ENCODE data around the gene PCCB.
"Not testable (repeated sequence)": the region's sequence is repeated elsewhere in the genome, so short reads cannot be mapped to it uniquely, and the experiment has no call there.

PCCB gene

GRCh38 chr3:136330900-136331299 is 80.8 kb downstream of the PCCB start:
- DNase-seq = no peak

- no peak for DNase-seq
Observed at GRCh38 chr3:136332302-136332701, 82.2 kb downstream of the PCCB start.

- no peak for DNase-seq
Observed at GRCh38 chr3:136332776-136333175, 82.6 kb downstream of the PCCB start.

DNA sequence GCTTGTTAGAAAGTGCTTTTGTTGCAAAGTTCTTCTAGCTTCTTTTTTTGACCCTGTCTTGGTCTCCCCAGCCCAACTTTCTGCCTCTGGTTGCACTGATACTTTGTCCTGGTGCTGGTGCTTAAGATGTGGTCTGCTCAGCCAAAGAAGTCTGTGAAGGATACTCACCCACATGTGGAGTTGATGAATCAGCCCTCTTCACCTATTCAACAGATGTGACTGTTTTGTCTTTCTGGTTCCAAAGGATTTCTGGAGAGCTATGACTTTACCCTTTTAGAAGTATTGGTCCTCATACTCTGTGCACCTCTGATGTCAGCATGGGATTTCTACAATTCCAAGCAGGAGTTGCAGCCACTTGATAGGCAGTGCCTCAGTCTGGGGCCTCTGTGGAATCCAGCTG is 84.1 kb downstream of the PCCB start:
- DNase-seq = no peak

DNA sequence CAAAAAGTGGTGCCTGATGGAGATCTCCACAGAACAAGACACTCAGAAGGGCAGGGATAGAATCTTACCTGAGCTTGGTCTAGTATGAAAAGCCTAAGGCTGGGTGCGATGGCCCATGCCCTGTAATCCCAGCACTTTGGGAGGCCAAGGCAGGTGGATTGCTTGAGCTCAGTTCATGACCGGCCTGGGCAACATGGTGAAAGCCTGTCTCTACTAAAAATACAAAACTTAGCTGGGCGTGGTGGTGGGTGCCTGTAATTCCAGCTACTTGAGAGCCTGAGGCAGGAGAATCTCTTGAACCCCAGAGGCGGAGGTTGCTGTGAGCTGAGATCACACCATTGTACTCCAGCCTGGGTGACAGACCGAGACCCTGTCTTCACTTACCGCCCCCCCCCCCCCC is 84.6 kb downstream of the PCCB start:
- DNase-seq = not testable (repeated sequence)

GRCh38 chr3:136336329-136337100 is 86.4 kb downstream of the PCCB start:
- no peak for DNase-seq

DNA sequence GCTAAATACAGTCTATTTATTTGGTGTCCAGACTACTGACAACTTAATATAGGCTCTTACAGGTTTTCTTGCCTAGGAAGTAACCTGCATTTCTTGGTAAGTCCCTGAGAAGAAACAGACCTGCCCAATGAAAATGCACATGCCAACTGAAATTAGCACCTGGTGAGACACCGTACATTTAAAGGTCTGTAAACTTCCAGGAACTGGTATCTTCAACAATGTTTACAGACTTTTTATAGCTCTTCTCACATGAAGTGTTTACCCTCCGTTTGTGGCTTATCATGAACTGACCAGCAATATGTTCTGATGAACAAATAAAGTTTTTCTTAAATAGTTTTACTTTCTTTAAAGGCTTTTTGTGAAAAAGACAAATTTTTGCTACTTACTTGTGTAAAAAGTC is 93.3 kb downstream of the PCCB start:
- no peak for DNase-seq

DNA sequence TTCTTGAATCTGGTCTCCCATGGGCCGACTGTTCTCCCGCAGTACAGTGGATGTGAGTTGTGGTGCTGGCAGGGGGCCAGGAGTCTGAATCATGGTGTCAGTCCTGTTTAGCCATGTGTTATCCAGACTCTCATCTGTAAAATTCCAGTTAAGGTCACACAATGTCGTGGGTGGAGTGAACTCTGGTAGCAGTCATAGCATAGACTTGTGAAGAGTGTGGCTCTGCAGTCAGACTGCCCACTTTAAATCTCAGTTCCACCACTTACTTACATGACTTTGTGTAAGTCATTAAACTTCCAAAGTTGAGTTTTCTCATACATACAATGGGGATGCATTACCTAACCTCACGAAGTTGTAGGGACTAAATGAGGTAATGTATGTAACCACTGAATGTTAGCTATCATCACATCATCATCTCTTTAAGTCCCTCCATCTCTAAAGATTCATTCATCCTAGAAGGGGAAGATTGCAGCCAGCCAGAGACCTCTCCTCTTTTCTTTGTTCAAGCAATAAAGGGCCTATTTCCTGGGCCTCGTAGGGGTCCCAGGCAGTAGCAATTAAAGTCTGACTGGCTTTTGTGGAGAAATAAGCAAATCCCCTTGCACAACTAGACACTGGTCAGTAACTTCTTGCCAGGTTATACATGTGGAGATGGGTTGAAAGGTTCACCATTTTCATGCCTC is 93.9 kb downstream of the PCCB start:
- no peak for DNase-seq

DNA sequence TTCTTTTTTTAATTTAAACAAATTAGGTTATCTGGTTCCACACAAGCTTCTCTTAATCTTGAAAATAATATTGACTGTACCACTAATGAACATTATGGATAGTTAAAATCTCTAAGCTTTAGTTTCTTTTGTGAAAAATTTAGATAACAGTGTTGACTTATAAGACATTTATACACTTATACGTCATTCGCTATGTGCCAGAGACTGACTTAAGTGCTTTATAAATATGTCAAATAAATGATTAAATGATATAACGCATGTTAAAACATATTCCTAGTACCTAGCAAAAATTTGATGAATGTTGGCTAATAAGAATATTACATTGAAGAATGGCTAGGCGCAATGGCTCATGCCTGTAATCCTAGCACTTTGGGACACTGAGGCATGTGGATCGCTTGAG is 96.3 kb downstream of the PCCB start:
- DNase-seq = no peak

DNA sequence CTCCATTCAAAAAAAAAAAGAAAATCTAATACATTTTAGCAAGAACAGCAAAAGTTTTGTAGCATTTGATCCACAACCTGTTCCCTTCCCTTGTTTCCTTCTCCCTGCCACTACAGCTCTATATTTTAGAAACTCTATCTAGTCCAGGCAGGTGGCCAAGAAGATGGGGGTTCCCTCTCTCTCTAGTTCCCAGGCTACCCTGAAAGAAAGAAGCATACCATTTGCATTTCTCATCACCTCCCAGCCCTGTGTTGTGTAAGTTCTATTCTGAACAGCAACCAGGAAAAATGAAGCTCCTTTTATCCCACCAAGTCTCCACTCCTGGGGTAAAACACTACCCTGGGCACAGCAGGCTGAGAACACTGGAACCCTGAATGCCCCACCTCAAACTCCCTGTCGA is 100.0 kb downstream of the PCCB start:
- DNase-seq = no peak

DNA sequence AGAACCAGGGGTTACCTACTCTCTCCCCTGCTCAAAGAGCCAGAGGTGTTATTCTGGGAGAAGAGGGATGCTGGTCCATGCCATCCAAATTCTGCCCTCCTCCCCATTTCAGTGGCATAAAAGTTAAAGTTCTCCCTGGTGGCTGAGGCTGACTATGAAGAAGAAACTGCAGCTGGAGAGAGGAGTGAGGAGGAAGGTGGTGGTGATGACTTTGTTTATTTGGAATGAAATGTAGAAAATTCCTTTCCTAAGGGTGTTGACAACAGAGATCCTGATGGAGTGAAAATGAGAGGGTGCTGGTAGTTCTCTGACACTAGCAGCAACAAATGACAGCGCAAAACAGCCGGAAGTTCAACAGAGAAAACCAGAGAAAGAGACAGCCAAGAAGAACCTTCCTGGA is 100.4 kb downstream of the PCCB start:
- no peak for DNase-seq

DNA sequence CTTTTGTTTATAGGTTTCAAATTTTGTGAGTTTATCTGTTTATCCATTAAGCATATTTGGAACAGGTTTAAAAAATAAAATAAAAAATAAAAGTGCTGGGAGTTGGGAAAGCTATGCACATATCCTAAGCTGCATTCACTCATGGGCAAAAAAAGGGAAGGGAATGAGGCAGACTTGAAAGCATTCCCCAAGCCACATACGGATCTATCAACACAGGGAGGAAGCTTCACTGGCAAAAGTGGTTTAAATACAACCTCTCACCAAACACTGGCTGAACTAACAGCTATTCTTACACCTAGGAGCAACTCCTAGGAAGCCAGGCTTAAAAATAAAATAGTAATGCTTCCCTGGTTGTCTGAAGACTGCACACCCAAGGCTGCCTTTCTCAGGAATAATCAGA is 101.2 kb downstream of the PCCB start:
- no peak for DNase-seq

GRCh38 chr3:136351905-136352304 is 101.8 kb downstream of the PCCB start:
- DNase-seq = no peak

- DNase-seq = no peak
Observed at GRCh38 chr3:136353461-136353860, 103.3 kb downstream of the PCCB start.

GRCh38 chr3:136366289-136366688 is 116.1 kb downstream of the PCCB start:
- DNase-seq = no peak

DNA sequence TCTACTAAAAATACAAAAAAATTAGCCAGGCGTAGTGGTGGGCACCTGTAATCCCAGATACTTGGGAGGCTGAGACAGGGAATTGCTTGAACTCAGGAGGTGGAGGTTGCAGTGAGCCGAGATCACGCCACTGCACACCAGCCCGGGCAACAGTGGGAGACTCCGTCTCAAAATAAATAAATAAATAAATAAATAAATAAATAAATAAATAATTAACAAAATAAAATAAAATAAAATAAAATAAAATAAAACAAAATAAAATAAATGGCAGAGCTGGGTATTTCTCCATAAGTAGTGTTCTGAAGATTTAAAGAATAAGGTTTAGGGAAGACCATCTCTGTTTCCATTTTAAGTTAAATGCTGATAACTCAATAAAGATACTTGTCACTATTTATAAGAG is 125.7 kb downstream of the PCCB start:
- DNase-seq = not testable (repeated sequence)

GRCh38 chr3:136377508-136377907 is 127.4 kb downstream of the PCCB start:
- no peak for DNase-seq

DNA sequence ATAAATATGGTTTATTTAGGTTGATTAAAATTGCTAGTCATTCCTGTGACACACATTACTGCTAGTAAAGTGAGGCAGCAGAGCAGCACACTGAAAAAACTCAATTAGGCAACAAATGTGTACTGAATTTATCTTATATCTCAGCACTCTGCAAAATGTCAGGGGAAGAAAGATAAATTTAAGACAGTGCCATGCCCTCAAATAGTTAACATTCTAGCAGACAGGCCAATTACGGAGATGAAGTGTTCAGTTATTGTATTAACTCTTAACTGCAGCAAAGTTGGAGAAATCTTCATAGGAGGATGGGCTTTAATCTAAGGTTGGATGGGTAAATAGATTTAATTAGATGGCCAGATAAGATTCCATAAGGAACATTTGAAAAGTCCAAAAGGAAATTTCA is 127.9 kb downstream of the PCCB start:
- DNase-seq = no peak
